Body of pancreas (tissue), 4 donors: ENCODE measurements around the gene WBP2NL. TPM values are rescaled to one million over a fixed set of nuclear protein-coding genes. Genes with fewer than 3 reads are reported as not detected.

ENCODE experiments used
- ATAC-seq: fragments of 150-250 bp; one replicate; pipeline ENCODE4 v1.9.1; 2016
- DNase-seq, 4 donors: peaks; one replicate each; pipeline ENCODE4 v3.0.0-alpha.2; 2019
- H3K27ac ChIP-seq, 4 donors: fragments of 200-600 bp; sonication (generic); 1 replicate in 3 of 4; 2 replicates in 1 of 4; pipeline versions ENCODE4 v1.5.1 to v1.6.1; 2016 to 2019; ENCODE audit warnings: mild to moderate bottlenecking in 1 of 4, mixed read lengths in 1 of 4, moderate library complexity in 1 of 4
- H3K27me3 ChIP-seq, 2 donors: fragments of 200-600 bp; sonication (generic); one replicate each; pipeline ENCODE4 v1.6.0; 2016; ENCODE audit warnings: mild to moderate bottlenecking in 1 of 2
- H3K36me3 ChIP-seq, 2 donors: fragments of 200-600 bp; sonication (generic); replicated peaks in 1 of 2; 2 replicates each; pipeline ENCODE4 v1.5.1; 2016; ENCODE audit warnings: low read depth in 2 of 2; ENCODE audit not compliant: insufficient read depth in 1 of 2
- H3K4me1 ChIP-seq: fragments of 200-600 bp; sonication (generic); one replicate; pipeline ENCODE4 v1.6.0; 2016
- H3K4me3 ChIP-seq, 2 donors: fragments of 200-600 bp; sonication (generic); 1 replicate in 1 of 2; 2 replicates in 1 of 2; pipeline ENCODE4 v1.5.1; 2016 to 2019
- H3K9me3 ChIP-seq, 3 donors: fragments of 200-600 bp; sonication (generic); 1 replicate in 2 of 3; 2 replicates in 1 of 3; pipeline ENCODE4 v1.5.1; 2016
- POLR2A ChIP-seq, 3 donors: fragments of 450-650 bp; IDR thresholded peaks; one replicate each; pipeline ENCODE4 v1.6.1; 2016; ENCODE audit warnings: antibody characterized with exemption in 3 of 3, mild to moderate bottlenecking in 2 of 3
- WGBS, 2 donors: methylation state at CpG; one replicate each; pipeline ENCODE4 v1.1.5; 2017; 5-methylcytosine and 5-hydroxymethylcytosine counted together
- intact Hi-C: fragments of 100-400 bp; cut with DNase I; formaldehyde crosslinking; loops from one replicate; pipeline ENCODE4 v1.15.1; 2023
- total RNA-seq, 2 donors: library from RNA; depleted of rRNA; stranded (reverse); fragments of >200 nt; gene quantifications; one replicate each; pipeline ENCODE4 v1.1.0, GENCODE V29; 2016
- TF ChIP-seq, protein P1 (sequence below), 7 experiments: fragments of 450-650 bp in 4 of 7; fragments of 200-600 bp in 3 of 7; sonication (generic) in 3 of 7; IDR thresholded peaks; one replicate each; pipeline ENCODE4 v1.5.1; 2016 to 2019; ENCODE audit warnings: antibody characterized with exemption in 7 of 7

The WBP2NL gene
- total RNA-seq, 2 donors from 2014 or later = 5.2 to 11.2 TPM

DNA sequence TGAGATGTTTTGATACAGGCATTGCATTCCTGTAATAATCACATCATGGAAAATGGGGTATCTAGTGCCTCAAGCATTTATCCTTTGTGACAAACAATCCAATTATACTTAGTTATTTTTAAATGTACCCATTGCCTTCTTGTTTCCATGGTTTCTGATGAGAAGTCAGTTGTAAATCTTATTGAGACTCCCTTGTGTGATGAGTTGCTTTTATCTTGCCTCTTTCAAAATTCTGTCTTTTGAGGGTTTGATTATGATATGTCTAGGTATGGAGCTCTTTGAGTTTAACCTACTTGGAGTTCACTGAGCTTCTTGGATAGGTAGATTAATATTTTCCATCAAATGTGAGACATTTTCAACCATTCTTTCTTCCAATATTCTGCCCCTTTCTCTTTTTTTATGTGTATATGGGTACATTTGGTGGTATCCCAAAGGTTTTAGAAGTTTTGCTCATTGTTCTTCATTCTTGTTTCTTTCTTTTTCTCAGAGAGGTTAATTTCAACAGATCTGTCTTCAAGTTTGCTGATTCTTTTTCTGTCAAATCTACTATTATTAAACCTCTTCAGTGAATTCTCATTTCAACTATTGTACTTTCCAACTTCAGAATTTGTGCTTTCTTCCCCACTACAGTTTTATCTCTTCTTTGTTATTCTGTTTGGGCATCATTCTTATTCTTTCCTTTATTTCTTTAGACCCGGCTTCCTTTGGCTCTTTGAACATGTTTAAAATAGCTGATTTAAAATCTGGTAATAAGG, 58.3 kb downstream of the WBP2NL start:
- no peak overlapping the region for H3K4me3 ChIP-seq
- no peaks in the 10 kb centered on the region for H3K36me3 ChIP-seq
- H3K4me1 ChIP-seq = no peaks in the 10 kb centered on the region
- no peak for ATAC-seq
- TF ChIP-seq, protein P1, sequence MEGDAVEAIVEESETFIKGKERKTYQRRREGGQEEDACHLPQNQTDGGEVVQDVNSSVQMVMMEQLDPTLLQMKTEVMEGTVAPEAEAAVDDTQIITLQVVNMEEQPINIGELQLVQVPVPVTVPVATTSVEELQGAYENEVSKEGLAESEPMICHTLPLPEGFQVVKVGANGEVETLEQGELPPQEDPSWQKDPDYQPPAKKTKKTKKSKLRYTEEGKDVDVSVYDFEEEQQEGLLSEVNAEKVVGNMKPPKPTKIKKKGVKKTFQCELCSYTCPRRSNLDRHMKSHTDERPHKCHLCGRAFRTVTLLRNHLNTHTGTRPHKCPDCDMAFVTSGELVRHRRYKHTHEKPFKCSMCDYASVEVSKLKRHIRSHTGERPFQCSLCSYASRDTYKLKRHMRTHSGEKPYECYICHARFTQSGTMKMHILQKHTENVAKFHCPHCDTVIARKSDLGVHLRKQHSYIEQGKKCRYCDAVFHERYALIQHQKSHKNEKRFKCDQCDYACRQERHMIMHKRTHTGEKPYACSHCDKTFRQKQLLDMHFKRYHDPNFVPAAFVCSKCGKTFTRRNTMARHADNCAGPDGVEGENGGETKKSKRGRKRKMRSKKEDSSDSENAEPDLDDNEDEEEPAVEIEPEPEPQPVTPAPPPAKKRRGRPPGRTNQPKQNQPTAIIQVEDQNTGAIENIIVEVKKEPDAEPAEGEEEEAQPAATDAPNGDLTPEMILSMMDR (IDR thresholded peaks at IDR 0.05) = no peak
- no peak for TF ChIP-seq POLR2A (IDR thresholded peaks at IDR 0.05)
- H3K27ac ChIP-seq = no peak overlapping the region
- H3K9me3 ChIP-seq = no peaks in the 10 kb centered on the region
- intact Hi-C loops = no loop called here
- DNase-seq = no peak
- WGBS, 2 donors = 95 to 100% methylated on average over 1 of the region's 1 CpG
- no peaks in the 10 kb centered on the region for H3K27me3 ChIP-seq

DNA sequence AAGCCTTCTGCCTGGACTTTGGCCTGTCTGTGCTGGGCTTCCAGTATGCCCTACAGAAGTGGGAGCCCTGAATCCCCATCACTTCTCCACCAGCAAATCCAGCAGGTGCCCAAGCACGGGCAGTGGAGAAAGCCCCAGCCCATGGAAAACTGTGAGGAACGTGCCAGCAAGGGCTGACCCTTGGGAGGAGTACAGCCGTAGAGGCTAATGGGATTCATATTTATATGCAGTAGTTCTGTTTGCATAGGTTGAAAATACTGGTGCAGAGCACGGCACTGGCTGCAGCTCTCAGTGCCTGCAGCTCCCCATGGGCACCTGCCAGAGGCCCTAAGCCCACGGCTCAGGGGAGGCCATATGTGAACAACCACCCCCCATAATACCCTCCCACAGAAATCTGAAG, 61.9 kb downstream of the WBP2NL start:
- H3K9me3 ChIP-seq = no peaks in the 10 kb centered on the region
- 92 to 95% methylated on average over 2 to 5 of the region's 5 CpGs for WGBS, 2 donors
- no peak for ATAC-seq
- no peak overlapping the region for H3K27ac ChIP-seq
- TF ChIP-seq, protein P1 (IDR thresholded peaks at IDR 0.05) = no peak
- TF ChIP-seq POLR2A (IDR thresholded peaks at IDR 0.05) = no peak
- no peak for DNase-seq
- intact Hi-C loops = no loop called here
- no peaks in the 10 kb centered on the region for H3K36me3 ChIP-seq
- H3K27me3 ChIP-seq = no peaks in the 10 kb centered on the region
- no peak overlapping the region for H3K4me3 ChIP-seq
- no peaks in the 10 kb centered on the region for H3K4me1 ChIP-seq

DNA sequence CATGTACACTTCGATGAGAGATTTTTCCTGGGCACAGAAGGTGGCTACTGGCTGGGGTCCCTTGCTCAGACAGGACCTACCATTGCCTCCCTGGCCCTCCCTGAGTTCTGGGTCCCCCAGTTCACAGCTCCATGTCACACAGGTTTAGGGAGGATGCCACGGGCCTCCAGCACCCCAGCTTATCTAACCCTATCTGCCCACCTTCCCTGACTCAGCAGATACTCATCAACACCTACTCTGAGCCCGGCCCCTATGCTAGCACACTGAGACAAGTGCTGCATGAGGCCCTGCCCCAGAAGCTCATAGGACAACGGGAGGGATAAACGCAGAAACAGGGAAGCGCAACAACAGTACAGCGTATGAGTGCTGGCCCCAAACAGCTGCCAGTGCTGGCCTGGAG, 62.5 kb downstream of the WBP2NL start:
- Histone ChIP-seq H3K4me3 (no peak overlapping the region), H3K27ac (no peak overlapping the region), H3K27me3 (no peaks in the 10 kb centered on the region), H3K36me3 (no peaks in the 10 kb centered on the region), H3K9me3 (no peaks in the 10 kb centered on the region), H3K4me1 (no peaks in the 10 kb centered on the region)
- no peak for ATAC-seq
- WGBS, 2 donors = 92 to 100% methylated on average over 5 to 7 of the region's 7 CpGs
- TF ChIP-seq POLR2A (IDR thresholded peaks at IDR 0.05) = no peak
- TF ChIP-seq, protein P1 (IDR thresholded peaks at IDR 0.05) = no peak
- DNase-seq = no peak
- intact Hi-C loops = no loop called here

DNA sequence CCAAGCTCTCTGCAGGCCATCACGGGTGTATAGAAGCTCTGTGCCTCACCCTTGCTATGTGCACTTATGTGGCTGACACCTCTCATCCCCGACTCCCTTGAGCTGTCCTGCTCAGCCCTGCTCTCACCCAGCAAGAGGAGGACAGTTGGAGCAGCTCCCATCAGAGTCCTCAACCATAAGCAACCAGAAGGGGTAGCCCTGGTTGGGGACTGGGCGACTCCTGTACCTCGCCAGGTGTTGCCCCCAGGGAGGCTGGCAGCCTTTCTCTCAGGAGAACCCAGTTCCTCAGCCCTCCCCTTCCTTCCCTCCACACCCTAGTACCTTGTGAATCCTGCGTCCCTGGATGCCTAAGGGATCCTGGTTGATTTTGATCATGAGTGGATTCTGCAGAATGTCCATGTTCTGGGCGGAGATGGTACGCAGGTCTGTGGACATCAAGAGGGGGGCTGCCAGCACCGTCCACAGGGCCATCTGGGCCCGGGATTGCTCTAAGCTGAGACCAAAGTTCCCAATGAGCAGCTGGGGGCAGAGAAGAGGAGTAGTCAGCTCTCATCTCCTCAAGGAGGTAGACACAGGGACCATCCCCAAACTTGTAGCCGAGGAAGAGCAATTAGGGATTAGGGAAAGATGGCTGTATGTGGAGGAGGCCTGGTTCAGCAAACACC, 64.0 kb downstream of the WBP2NL start:
- Histone ChIP-seq H3K4me3 (no peak overlapping the region), H3K4me1 (no peaks in the 10 kb centered on the region), H3K36me3 (no peaks in the 10 kb centered on the region), H3K27ac (no peak overlapping the region), H3K9me3 (no peaks in the 10 kb centered on the region), H3K27me3 (no peaks in the 10 kb centered on the region)
- ATAC-seq (no peak), DNase-seq (no peak)
- intact Hi-C loops = no loop called here
- 93 to 96% methylated on average over 7 to 10 of the region's 10 CpGs for WGBS, 2 donors
- TF ChIP-seq POLR2A (IDR thresholded peaks at IDR 0.05) = no peak
- TF ChIP-seq, protein P1 (IDR thresholded peaks at IDR 0.05) = no peak
